ENCODE data around the gene CLIC6.

Gene CLIC6

DNA sequence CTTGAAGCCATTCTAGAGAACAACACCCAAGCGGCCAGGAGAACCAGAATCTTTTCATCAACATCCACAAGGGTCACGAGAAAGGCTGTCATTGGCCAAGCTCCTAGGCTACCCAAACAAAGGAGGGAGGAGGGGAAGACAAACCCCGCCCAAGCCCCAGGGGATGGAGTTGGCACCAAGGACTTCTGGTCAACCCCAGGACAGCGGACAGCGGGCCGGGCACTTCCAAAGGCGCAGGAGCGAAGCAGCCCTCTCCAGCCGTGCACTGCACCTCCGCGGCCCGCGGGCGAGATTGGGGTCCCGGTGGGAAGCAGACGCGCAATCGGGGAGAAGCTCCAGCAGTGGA lies at the start of gene CLIC6:
TSS of gene CLIC6 (plus strand) at position 192 of the 346 bp plus-strand sequence. CDS start 395 bp downstream, outside the sequence.
- no peak for DNase-seq

DNA sequence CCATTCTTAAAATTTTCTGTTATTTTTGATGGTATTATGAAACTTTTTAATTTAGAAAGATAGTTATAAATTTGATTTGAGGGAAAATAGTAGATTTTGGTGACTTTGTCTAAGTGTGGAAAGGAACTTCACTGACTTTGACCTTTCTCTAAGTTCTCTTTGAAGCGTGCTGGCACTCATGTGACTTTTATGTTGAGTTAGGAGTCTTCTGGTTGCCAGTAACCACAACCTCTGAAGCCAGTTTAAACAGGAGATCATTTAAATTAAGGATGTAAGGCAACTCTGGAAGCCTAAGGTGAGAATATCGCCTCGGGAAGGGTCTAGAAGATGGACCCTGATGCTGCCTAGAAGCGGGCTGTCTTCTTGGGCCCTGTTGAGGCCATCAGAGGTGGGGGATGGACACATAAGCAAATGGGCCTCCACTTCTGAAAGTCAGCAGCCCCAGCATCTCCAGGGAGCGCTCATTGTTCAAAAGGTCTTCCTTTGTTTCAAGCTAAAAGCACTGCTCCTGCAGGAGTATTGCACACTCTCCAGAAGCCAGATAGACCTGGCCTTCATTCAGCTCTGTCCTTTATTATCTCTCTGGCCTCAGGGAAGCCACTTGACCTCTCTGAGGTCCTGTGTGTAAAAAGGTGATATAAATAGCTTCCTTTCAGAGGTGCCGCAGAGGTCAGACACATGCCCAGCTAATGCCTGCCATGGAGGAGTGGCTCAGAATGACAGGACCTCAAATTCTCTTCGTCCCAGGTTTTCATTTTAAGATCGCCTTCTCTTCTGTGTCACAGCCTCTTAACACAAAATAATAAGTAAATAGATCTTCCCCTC lies 48.7 kb upstream of the CLIC6 start:
- no peak for DNase-seq

DNA sequence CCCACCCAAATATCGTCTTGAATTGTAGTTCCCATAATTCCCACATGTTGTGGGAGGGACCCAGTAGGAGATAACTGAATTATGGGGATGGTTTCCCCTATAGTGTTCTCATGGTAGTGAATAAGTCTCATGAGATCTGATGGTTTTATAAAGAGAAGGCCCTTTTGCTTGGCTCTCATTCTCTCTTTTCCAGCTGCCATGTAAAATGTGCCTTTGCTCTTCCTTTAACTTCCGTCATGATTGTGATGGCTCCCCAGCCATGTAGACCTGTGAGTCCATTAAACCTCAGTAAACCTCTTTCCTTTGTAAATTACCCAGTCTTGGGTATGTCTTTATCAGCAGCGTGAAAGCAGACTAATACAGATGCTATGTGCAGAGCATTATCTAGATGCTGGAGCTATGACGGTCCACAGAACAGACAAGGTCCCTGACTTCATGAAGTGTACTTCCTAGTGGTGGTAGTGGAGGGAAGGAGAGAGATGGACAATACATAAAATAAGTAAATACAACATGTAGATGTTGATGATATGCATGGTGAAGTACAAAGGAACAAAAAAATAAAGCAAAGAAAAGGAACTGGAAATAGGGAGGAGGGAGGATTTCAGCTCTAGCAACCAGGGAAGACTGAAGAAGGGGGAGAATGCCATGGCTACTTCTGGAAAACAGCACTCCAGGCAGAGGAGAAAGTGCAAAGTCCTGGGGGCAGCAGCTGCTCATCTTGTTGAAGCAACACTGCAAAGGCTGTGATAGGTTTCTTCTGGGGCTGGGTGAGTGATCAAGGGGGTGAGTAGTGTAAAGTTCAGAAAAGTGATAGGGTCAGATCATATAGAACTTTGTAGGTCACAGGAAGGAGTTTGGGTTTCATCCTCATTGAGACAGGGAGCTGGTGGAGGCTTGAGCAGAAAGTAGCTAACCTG lies 47.1 kb upstream of the CLIC6 start:
- DNase-seq, result no peak

DNA sequence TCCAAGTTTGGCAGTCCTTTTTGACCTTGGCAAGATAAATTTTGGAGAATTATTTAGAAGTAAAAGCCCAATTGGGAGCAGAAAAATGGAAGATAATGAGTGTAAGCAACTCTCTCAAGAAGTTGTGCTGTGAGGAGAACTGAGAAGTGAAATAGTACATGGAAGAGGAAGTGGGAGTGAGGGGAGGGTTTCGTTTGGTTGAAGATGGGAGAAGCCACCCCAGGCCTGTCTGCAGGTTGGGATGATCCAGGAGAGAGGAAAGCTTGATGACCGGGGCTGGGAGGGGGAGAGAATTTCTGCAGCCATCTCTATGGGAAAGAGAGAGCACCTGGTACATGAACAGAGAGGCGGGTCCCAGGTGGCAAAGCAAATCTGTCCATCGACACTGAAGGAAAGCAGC lies 45.3 kb upstream of the CLIC6 start:
- no peak for DNase-seq

DNA sequence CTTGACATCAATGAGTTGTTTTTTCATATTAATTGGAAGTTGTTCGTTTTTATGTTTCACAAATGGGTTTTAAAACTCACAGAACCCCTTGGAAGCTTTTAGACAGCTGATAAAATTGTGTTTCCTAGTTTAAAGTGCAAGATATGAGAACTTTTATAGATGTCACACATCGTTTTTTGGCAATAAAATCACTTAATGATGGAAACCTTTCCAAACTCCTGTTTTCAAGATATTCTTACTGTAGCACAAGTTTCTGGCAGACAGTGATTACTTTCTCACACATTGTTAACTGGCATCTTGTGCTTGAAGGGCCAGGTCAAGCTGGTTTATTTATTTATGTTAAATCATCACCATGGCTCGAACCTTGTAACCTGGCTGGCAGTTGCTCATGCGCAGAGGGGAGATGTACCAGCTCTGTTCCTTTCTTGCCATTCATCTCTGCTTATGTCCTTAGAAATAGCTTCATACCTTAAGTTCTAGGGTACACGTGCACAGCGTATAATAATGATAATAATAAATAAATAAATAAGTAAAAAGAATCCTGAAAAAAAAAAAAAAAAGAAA lies 43.7 kb upstream of the CLIC6 start:
- DNase-seq, result no peak

DNA sequence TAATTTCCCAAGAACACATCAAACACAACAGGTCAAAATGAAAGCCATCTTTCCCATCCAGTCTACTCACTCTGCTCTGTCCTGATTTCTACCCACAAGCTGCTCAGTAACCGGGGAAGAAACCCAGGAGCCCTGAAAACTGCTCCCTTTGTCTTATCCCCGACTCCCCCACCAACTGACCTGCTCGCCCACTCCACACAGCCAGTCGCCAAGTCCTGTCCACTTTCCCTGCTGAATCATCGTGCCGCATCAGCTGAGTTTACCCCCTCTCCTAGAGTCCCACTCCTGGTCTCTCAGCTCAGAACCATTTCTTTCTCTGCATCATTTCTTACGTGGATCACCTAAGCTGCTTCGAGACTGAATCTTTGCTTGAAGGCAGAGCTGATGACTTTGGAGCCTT lies 42.7 kb upstream of the CLIC6 start:
- DNase-seq, result no peak

DNA sequence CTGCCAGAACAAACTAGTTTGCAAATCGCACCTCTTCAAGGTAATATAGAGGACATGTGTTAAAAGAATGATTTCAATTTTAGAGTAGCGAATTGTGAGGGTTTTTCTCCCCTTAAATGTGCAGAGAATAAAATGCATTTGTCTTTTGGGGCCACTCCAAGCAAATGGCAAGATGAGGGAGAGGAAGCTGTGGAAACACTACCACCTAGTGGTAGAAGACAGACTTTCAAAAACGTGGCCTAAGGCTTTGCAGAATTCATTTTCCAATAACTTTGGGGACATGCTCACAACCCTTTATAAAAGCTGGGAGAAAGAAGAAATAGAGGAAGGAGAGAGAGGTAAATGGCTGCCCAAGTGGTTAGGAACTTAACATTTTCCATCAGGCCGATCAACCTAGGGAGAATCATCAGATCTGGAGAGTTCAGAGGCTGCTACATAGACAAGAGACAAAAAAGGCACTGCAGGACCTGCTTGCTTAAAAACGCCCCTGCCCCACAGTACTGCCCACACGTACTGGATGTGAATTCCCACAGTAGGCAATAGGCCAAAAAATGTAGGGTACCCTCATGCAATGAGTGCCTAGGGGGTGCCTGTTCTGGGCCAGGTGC lies 38.2 kb upstream of the CLIC6 start:
- no peak for DNase-seq

DNA sequence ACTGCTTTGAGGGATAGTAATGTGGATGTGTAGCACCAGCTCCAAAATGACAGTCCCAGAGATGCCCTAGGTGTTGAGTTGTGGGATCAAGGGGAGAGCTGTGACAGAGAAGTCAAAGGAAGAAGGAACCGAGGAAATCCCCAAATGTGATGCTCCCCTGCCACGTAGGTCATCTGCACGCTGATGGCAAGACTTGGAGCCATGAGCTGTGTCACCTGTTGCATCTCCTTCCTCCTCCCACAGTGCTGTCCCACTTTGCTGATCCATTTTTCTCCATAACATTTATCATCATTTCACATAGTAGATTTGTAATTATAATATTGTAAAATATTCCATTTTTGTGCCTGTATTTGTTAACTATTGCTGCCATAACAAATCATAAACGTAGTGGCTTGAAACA lies 36.3 kb upstream of the CLIC6 start:
- DNase-seq, result no peak

DNA sequence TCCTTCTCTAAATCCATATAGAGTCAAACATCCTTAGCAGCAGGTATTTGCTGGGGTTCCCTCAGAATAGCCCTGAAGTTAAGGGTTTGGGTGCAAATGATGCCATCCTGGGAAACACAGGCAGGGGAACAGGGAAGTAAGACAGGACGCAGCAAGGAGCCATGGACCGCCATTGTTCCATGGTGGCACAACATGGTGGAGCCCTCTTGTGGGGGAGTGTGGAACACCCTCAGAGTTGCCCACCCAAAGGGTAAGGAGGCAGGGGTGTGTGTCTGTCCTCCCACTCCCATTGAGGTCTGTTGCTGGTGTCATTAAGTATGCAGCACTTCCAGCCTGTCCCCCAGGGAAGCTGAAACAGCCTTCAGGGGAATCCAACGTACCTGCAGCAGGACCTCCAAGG lies 33.5 kb upstream of the CLIC6 start:
- DNase-seq, result no peak

DNA sequence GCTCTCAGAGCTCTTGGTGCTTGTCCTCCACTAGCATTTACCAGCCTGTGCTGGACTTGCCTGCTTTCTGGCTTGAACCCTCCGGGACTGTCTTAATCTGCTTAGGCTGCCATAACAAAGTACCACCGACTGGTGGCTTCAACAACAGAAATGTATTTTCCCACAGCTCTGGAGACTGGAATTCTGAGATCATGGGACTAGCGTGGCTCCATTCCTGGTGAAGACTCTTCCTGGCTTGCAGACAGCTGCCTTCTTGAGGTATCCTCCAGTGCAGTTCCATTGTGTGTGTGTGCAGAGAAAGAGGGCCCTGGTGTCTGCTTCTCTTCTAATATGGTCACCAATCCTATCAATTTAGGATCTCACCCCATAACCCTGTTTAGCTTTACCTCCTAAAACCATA lies 31.8 kb upstream of the CLIC6 start:
- DNase-seq, result no peak

DNA sequence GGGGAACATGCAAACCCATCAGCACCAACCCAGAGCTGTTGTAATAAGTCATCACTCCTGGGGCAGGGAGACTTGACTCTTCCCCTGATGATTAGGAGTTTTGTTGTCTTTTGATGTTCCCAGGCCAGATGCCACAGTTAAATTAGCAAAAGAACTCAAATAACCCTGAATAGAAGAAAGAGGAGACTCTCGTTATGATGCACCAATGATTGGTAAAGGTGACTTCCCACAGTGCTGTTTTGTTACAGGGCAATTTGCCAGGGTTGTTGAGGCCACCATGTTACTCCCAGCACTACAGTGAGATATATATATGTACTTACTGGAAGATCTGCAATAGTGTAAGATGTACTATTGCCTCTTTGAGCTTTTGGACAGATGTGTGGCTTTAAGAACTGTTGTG lies 29.5 kb upstream of the CLIC6 start:
- DNase-seq, result no peak

DNA sequence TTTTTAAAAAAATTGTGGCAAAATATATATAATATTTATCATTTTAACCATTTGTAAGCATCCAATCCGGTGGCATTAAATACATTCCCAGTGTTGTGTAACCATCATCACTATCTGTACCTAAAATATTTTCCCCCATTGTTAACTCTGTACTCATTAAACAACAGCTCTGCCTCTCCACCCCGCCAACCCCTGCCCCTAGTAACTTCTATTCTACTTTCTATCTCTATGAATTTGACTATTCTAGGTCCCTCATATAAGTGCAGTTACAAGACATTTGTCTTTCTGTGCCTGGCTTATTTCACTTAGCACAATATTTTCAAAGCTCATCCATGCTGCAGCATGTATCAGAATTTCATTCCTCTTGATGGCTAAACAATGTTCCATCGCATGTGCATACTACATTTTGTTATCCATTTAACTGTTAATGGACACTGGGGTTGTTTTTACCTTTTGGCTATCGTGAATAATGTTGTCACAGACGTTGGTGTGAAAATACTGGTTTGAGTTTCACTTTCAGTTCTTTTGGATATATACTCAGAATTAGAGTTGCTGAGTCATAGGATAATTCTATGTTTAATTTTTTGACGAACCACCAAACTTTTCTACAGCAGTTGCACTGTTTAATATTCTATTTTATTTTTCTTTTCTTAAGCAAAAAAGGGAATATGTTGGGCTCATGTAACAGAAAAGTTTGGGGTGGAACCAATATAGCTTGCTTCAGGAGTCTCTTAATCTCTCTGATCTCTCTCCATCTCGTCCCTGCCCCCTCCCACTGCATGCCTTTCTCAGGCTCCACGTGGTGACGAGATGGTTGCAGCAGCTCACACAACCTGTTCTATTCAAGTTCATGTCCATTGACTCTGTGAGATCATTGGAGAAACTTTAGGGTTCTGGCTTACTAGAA lies 28.7 kb upstream of the CLIC6 start:
- DNase-seq, result no peak

DNA sequence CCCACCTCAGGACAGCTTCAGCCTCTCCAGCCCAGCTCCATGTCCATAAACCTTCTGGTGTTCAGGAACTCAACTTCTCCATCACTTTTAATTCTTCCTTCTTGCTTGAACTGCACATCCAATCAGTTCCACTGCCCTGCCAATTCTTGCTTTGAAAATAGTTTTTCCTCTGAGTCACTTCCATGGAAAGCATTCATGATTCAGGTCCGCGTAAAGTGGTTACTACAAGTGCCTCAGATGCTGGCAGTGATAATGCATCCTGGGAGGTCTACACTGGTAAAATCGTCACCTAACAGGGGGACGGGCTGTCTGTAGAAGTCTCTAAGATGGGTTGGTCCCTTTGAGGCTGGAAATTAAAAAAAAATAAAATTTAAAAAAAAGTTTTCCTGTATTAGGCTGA lies 27.9 kb upstream of the CLIC6 start:
- DNase-seq, result no peak

DNA sequence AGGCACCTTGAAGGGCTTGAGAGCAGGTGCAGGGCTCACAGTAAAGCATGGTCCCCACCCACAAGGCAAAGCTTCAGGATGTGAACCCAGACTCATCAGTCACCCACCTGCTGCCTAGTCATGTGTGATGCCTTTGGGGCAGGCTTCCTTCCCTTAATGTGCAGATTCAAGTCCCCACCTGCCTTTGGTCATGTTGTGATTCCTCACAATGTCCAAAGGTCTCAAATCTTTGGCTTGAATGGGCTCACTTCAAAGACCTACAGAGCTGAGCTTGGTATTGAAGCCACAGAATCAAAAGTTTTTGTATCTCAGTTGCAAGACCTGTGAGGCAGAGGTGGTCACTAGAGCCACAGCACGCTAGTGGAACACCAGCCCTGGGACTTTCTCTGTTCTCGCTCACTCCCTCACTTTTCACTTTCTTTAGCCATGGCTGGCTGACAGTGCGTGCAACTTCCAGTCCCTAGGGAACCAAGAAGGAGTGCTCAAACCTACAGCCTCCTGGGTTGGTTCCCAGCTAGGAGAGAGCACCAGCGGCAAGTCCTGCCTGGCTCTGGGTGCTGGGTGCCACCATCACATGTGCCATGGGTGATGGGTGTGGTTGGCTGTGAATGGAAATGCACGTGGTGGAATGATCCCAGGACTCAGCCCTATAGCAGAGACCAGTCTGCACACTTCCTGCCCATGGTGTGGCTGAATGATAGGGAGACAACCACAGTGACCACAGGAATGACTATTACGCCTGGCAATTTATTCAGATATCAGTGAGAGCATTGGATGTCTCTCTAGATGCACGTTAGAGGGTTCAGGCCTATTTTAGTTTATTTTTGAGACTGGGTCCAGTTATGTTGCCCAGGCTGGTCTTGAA lies 26.4 kb upstream of the CLIC6 start:
- no peak for DNase-seq

DNA sequence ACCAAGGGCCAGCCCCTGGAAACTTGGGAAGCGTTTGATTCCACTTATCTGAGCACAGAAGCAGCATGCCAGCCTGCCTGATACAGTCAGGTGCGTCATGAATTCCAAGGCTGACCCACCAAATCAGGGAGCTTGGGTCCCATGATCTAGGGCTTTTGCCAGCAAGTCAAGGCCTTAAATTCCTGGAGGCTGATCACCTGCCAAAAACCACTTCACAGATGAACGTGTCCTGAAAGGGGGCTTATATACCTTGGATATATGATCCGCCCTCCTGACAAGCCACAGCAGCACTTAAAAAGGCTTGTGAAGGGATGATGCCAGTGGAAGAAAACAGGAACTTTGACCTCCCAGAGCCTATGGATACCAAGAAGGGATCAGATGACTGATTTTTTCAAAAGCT lies 24.0 kb upstream of the CLIC6 start:
- no peak for DNase-seq

DNA sequence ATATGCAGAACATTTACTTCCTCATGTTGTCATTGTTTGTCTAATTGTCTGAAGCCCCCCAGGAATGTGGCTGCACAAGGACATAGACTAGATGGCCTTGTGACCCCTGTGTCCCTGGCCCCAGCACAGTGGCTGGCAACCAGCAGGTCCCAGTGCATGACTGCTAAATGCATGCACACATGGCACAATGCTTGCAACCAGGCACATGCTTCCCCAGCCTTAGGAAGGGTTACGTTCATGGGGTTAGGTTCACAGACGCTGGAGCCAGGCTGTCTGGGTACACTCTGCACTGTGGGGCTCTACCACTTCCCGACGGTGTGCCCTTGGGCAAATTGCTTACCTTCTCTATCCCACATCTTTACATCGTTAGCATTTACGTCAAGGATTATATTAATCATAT lies 21.2 kb upstream of the CLIC6 start:
- DNase-seq, result no peak

DNA sequence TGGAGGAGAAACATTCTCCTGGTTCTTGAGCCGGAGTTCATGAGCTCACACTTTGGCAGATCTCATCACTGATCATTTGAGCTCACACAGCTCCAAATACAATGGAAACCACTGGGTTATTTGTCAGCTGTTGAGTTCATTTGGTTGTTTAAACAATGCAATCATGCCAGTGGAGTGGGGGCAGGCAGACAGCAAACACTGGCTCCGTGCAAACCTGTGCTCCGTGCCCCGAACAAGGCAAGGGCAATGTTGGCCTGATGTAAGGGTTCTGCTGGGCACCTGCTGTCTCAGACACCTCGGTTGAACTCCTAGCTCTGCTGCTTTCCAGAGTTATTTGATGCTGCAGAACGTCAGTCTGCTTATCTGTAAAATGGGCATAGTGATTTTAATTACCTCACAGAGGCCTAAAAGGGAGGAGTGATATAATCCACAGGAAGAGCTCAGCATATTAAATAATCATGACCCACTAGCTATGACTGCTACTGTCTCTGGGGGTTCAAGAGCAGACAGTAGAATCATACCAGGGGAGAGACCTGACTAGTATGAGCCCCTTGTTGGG lies 20.0 kb upstream of the CLIC6 start:
- no peak for DNase-seq

DNA sequence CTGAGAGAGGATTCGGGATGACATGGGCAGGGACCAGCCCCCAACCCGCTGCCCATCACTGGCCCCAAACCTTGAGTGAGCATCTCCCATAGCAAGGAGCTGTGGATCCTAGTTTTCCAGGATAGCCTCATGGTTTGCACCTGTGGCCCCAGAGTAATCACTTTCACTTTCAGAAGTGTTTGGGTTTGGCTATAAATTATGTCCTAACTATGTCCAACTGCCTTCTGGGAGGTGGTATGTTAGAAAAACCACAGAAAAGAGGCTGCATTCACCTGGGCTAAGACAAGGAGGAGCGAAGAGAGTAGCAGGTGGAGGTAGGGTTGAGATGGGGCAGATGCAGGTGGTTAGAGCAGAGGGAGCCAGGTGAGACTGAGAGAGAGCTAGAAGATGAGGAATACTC lies 19.4 kb upstream of the CLIC6 start:
- no peak for DNase-seq

DNA sequence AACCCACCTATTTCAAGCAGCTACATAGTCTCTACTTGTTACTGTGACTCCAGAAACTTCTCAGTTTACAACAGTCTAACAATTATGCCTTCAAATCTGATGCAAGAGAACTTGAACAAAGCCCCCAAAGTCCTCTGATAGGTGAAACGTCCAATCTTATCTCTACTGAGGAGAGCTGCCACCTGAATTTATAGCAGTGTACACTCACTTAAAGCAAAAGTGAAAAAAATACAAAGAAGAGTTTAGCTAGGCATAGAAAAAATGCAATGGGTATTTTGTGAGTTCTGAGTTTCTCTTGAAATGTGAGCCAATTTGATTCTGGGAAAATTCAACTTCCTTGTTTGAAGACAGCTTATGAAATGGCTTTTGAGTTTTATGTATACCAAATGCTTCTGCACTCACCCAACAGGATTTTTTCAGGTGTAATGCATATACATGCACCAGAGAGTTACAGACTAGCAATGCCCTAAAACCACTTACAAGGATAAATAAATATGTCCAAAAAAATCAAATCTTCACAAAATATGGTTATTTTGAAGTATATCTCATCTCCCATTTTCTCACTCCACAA lies 17.8 kb upstream of the CLIC6 start:
- DNase-seq, result no peak

DNA sequence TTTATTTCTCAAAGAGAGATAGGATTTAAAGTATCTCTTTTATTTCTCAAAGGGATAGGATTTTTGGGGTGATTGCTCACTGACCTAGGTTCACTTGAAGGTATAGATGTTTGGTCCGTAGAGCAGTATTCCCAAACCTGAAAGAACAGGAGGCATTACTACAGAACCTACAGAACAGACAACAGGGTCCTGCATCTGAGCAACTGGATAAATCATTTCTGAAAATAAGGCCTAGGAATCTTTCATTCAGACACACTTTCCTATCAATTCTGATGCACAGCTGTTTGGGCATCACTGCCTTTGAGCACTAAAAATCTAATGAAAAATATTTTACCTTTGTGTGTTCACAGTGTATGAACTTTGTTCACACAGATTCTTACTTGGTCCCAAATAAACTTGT lies 17.2 kb upstream of the CLIC6 start:
- no peak for DNase-seq

DNA sequence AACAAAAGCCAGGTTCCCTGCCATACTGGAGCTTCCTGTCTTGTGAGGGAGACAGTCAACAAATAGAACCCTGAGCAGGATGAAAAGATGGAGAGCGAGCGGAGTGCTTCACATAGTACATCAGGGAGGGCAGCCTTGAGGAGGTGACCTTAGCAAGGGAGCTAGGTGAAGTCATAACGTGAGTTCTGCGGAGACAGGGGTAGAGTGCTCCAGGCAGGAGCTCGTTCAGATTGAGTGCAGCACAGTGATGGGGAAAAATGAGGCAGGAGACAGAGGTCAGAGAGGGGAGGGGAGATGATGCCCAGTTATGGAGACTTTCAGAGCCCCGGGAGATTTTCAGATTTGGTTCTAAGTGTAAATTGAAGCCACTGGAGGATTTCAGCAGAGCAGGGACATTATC lies 15.3 kb upstream of the CLIC6 start:
- DNase-seq, result no peak
